Stimulated activated CD8-positive, alpha-beta memory T cell treated with anti-CD3 and anti-CD28 coated beads, Interleukin-7, amount 100 ng/mL, for 1 hour (primary cell): ENCODE data around the gene REPIN1.

Source experiments
- DNase-seq, 2 donors: peaks; one replicate each; pipeline ENCODE4 v3.0.0-alpha.2; 2020; ENCODE audit warnings: low read depth in 2 of 2

The REPIN1 gene

DNA sequence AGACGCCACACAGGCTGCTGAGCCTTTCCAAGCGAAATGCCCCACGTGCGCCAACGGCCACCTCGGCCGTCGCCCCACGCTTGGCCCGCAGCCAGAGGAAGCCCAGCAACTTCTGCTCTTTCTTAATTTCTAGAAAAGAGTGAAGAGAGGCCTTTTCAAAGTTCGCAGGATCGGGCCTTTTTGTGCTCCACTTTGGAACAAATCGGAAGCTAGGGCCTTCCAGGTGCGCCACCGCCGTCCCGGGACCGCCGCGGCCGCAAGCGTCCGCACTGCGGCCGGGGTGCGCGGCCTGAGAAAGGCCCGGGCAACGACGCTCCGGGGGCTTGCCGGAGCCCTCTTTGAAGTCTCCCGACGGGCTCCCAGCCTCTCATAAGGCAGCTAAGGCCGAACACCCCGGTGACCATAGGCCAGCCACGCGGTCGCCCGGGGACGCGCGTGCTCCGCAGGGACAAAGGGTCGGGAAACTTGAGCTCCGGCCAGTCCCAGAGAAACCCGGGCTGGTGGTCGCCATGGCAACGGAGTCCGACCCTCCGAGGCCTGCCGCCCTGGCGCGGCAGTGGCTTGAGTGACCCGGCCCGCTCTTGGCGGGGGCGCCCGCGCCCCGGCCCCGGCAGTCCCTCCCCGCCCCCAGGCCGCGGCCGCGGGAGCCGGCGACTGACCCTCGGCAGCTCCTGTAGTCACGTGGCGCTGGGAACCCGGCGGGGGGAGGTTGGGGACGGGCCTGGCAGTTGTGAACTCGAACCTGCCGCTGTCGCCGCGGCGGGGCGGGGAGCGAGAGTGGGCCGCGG is at the start of gene REPIN1:
Gene REPIN1 (plus strand): TSS at position 727 of the 788 bp plus-strand sequence. CDS start 890 bp downstream, outside the sequence.
- DNase-seq: peak; percentile 48 to 62

DNA sequence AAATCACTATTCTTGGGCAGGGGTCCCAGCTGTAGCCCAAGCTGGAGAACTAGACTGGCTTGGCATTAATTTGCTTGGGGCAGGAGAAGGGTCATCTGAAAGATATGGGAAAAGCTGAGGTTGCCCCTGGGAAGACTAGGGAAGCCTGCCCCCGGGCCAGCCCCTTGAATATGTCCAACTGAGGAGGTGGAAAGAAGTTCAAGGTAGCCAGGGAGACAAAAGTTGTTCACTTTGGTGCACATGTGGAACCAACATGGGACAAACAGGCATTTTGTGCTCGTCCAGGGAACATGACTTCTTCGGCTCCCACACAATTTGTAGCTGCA is 46.9 kb upstream of the REPIN1 start:
- DNase-seq: no peak

DNA sequence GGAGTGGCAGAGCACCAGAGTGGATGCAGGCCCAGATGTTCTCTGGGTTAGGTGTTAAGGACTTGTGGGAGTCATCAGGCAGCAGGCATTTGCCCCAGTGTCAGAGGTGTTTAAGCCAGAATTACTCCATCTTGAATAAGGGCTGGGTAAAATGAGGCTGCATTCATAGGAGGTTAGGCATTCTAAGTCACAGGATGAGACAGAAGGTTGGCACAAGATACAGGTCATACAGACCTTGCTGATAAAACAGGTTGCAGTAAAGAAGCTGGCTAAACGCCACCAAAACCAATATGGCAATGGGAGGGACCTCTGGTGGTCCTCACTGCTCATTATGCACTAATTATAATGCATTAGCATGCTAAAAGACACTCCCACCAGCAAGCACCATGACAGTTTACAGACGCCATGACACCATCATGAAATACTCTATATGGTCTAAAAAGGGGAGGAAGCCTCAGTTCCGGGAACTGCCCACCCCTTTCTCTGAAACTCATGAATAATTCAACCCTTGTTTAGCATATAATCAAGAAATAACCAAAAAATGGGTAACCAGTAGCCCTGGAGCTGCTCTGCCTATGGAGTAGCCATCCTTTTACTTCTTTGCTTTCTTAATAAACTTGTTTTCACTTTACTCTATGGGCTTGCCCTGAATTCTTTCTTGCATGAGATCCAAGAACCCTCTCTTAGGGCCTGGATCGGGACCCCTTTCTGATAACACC is 46.3 kb upstream of the REPIN1 start:
- DNase-seq: peak in 1 of 2 donors; percentile 23

DNA sequence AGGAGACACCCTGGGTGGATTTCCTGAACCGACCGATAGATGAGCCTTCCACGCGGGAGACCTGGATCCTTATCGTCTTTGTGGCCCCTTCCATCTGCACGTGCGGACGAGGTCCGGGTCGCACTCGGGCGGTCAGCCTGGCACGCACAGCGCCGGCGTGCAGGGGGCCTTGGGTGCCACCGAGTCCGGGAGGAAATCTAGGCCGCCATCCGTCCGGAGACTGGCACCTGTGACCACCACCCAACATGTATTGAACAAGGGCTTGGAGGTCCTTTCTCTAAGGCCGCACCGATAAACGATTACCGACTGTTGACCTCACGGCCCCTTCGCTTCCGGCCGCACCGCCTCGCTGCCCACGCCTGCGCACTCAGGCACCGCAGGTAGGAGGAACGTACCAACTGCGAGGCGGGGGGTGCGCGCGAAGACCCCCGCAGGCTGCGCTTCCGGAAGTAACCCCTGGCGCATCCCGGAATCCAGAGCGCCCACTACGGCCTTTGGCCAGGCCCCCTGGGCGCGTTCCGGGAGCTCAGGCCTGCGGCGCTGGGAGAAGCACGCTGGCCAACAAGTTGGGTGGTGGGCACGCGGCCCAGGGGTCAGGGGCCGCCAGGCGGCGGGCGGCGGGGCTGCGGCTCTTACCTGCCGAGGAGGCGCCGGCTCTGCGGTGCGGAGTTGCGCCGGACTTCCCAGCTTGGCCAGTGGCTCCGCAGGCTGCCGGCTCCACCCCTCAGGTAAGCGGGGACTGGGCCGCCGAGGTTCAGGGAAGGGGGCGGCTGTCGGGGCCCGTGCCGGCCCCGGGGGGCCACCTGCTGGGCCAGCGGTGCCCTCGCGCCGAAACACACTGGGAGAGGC is 45.6 kb upstream of the REPIN1 start, which contains the start of the genes ACTR3C and LRRC61:
Gene ACTR3C (minus strand): TSS at position 713 of the 849 bp plus-strand sequence. CDS start 28,249 bp downstream, outside the sequence.
Gene LRRC61 (plus strand): TSS at position 523 of the 849 bp plus-strand sequence. CDS start 13,507 bp downstream, outside the sequence.
- peak; percentile 22 to 44 for DNase-seq

DNA sequence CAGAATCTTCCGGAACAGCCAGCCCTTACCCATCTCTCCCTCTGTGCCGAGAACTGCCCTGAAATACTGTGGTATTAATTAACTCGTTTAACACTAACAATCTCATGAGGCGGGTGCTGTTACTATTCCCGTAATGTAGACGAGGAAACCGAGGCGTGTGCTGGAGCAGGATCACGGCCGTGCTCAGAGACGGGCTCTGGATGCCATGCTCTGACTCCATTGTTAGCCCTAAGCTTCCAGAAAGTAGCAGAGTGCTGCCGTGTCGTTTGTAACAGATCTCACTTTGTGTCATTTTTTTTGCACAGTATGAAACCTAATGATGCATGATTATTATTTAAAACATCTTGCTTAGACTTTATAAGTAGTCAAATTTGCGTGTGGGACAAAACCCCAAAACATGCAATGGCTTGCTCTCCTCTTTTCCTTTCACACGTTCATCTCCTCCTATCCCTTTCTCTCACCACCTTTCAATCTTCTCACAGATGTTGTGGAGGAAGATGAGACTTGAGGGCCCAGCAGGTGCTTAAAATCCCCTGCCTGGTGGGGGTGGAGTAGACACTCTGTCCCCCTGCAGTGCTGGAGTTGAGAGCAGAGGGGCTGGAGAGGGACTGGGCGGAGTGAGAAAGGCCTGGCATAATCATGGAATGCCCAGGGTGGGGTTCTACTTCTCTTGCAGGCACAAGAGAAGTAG is 44.8 kb upstream of the REPIN1 start:
- DNase-seq: no peak

DNA sequence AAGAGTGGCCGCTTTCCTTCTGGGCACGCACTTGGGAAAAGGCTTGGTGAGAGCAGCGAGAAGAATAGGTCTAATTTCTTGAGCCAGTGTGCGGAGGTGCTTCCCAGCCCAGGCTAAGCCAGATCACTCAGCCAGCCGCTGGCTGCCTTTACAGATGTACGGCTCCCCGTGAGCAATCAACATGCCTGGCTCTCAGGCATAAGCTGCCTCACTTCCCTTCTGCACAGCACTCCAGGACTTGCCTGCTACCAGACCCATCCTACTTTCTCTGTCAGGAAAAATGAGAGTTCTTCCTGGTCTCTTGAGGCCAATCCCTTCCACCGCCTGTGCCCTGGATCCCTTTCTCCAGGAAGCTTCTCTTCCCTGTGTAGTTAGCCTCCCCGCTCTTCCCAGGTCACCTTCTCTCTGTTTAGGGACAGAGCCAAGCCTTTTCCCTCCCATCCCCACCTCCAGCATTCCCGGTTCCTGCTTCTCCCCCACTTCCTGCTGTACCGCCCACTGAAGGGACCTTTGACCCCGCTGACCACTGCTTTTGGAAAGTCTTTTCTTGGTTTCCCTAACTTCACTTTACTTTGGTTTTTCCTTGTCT is 44.2 kb upstream of the REPIN1 start:
- DNase-seq: no peak

DNA sequence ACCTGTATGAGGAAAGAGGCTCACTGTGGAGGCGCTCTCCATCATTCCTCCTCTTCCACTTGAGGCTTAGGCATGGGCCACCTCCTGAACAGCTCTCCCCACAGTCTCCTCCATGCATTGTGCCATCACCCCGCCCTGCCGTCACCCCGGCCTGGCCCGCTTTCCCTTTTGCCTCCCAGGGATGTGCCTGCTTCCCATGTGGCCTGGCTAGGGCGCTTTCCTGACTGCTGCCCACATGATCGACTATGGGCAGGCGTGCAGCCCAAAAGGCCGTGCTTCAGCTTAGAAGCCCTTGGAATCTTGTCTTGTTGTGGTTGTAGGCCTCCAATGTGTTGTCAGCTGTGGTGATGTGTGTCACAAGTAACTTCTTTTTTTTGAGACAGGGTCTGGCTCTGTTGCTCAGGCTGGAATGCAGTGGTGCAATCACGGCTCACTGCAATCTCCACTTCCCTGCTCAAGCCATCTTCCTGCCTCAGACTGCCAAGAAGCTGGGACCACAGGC is 43.5 kb upstream of the REPIN1 start:
- no peak for DNase-seq

DNA sequence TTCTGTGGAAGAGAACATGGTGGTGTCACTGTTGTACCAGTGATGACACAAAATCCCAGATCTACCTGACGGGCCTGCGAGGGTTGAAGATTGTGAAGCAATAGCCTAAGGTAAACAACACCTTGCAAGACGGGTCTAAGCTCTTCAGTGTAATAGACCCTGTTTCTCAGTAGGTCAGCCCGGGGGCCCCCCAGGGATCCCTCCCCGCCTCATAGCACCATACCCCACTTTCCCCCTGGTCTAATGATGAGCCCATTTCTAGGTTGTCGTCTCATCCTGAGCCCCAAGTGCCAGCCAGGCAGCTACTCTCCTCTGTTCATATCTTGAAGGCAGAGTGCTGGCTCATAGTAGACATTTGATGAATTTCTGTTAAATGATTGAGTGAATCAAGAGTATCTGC is 42.7 kb upstream of the REPIN1 start:
- no peak for DNase-seq

DNA sequence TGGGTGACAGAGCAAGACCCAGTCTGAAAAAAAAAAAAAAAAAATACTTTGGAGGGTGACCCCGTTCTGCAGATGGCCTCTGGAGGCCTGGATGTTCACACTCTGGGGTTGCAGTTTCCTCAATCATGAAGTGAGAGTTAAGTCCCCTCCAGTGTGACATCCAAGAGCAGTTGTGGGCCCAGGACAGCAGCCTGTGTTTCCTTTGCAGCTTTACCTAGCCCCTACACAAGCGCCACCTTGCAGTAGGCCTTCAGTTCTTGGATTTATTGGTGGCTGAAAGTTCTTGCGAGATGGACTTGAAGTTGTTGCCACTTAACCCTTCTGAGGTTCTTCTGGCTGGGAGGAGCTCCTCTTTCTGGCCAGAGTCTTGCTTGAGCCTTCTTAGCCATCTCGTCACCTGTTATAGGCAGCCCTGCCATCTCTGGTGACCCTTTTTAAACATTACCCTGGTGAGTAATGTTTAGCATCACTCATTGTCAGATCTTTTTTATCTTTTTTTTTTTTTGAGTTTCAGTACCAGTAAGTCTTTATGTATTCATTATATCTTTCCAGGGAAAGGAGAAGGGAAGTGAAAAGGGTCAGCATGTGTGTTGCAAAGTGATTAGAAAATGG is 41.9 kb upstream of the REPIN1 start:
- no peak for DNase-seq

DNA sequence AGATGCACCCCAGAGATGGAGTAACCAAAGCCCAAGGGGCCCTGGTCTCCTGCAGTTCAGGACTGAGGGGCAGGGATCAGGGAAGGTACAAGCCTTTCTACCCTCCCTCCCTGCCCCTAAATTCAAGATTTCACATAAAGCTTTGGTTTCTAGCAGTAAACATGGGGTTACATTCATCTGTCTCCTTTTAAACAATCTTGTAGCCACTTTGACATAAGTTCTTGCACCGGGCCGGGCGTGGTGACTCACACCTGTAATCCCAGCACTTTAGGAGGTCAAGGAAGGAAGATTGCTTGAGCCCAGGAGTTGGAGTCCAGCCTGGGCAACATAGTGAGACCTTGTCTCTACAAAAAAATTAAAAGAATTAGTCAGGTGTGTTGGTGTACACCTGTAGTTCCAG is 41.3 kb upstream of the REPIN1 start:
- DNase-seq: no peak

DNA sequence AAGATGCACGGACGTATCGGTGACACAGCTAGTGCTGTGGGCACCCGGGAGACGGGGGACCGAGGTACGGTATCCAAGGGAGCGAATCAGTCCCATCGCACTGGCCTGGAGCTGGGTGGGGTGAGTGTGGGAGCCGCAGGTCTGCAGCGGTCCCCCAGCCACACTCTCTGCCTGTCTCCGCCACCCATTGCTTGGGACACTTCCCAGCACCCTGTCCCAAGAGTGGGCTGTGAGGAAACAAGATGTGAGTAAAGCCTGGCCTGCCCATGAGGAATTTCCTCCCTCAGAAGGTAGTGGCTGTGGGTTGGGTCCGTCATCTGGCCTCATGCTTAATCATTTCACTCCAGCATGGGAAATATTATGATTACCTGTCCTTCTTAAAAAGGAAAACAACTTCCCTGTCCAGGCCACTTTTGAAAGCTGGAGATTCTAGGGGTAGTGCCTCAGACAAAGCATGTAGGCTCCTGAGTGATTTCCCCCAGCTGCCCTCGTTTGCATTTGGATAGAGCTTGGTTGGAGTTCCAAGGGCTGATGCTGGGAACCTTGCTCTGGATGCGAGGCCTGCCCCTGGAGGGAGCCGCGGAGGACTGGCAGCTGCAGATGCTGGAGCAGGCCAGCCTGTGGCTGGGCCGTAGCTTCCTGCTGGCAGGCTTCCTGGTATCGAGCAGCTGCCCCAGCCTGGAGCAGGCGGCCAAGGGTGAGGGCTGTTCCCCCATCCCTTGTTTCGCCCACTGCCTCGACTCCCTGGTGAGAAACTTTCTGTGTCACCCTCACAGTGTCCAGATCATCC is 39.1 kb upstream of the REPIN1 start:
- DNase-seq: no peak

DNA sequence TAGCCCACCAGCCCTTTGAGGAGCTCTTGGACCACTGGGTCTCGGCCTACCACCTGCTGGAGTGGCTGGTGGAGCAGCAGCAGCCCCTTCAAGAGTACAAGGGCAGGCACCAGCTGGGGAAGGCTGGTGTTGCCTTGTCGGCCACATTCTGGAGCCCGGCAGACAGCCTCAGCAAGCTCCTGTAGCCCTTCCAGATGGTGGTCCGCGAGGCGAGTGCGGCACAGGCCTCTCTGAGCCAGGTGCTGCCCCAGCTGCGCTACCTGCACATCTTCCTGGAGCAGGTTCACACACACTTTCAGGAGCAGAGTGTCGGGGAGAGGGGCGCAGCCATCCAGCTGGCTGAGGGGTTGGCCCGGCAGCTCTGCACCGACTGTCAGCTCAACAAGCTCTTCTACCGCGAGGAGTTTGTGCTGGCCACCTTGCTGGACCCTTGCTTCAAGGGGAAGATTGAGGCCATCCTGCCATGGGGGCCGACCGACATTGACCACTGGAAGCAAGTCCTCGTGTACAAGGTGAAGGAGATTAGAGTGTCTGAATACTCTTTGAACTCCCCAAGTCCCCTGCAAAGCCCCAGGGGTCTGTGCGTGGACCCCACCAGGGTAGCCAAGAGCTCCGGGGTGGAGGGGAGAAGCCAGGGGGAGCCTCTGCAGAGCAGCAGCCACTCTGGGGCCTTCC is 38.3 kb upstream of the REPIN1 start:
- DNase-seq: no peak

DNA sequence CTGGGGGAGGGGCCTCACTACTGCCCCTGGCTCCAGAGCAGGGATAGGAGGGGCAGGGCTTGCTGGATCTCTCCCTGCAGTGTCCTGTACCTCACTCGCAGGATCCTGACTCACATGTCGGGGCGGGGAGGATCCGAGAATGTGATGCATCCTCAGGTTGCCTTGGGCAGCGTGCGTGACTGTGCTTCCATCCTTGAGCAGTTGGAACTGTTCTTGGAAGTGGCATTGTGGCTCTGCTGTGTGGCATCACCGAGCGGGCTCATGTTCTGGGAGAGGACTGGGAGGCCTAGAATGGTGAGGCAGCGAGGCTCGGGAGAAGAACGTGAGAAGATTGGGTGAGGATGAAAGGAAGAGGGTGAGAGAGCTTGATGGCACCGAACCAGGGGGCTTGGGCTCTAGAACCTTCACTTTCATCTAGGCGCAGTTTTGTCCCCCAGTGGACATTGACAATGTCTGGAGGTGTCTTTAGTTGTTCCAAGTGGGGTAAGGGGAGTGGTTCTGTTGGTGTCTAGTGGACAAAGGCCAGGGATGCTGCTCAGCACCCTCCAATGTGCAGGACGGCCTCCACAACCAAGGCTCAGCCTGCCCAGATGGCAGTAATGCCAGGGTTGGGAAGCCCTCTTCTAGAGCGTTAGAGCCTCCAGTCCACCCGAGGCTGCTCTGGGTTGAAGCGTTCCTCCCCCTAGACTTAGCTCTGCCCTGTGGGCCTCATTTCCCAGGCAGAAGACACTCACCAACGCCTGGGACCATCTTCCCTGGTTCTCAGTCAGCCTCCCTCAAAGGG is 35.6 kb upstream of the REPIN1 start:
- DNase-seq: no peak

DNA sequence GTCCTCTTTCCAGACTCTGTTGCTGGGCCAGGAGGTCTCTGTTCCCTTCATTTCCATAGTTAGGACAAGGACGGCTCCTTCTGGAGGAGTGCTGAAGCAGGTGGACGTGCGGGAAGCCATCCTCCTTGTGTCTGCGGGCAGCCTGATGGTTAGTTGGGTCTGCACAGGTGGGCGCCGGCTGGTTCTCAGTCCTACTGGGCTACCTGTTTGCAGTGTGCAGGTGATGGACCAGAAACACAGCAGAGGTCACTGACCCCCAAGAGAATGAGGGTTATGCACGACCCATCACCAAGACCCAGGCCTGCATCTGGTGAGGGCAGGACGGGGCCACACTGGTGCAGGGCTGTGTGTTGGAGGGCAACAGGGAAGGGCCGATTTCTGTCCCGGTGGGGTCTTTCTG is 35.0 kb upstream of the REPIN1 start:
- no peak for DNase-seq

DNA sequence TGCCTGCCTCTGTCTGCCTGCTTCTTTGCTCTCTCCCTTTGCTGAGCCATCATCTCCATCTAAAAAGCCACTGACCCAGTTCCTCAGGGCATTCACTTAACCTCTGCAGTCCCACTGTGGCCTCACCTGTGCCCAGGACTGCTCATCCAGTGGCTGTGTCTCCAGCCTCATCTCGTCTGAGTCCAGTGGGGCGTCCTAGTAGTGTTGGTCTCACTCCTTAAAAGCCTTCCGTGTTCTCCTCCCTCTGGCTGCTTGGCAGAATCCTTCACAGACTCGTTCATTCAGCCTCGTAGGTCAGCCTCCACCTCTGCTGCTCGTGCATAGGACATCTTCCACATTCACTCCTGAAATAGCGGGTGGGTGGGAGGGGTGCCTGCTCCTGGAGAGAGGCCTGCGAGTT is 34.5 kb upstream of the REPIN1 start:
- DNase-seq: no peak

DNA sequence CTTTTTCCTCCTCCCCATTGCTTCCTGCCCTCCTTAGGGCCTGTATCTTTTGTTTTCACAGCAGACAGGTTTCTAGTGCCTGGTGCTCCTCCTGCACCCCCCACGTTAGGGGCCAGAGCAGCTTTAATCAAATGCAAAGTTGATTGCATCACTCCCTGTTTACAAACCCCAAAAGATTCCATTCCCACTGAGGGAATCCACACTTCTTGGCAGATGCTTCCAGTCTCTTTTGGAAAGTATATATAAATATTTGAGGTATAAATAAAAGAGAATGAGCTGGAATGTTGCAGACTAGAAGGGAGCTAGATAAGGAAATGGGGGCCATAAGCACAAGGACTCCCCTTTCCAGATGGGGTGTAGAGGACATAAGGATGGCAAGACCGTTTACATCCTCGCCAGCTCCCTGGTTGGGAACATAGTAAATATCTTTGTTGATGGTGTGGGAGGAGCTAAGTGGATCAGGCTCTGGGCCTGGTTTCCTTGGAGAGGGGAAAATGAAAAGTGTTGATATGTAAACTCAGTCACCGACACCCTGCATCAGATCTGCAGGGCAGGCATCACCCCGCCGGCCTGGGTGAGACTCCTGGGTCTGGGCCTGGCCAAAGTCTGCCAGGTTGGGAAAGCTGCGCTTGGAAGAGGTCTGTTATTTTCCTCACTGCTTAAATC is 33.4 kb upstream of the REPIN1 start:
- DNase-seq: no peak

DNA sequence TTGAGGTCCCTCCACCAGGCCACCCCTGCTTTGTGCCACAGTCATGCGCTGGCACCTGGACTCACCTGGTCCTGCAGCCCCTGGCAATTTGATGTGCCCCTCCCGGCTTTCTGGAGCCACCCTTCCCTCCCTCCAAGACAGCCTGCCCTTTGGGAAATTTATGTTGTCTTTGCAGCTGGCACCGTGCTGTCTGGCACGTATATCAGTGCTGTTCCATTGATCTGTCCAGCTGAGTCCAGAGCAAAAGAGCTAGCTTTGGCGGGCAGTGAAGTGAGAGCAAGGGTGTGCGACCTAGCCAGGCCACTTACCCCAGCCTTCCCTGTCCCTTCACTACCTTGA is 32.9 kb upstream of the REPIN1 start:
- no peak for DNase-seq

DNA sequence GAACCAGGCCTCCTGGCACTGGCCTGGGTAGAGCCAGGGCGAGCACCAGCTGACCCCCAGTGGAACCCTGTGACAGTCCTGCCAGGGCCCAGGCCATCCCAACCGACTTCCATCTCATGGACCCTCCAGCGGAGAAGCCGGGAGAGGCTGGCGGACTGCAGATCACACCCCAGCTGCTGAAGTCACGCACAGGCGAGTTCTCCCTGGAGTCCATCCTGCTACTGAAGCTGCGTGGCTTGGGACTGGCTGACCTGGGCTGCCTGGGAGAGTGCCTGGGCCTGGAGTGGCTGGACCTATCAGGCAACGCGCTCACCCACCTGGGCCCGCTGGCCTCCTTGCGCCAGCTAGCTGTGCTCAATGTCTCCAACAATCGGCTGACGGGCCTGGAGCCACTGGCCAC is 31.9 kb upstream of the REPIN1 start:
- no peak for DNase-seq
